Fibroblast of skin of abdomen (primary cell): Measurements from ENCODE around the gene BCL2L14. TPM values are rescaled to one million over a fixed set of nuclear protein-coding genes. Genes with fewer than 3 reads are reported as not detected.

Experiments used
- DNase-seq: peaks from one replicate; pipeline ENCODE4 v3.0.0-alpha.2; 2013
- polyA plus RNA-seq, 2 experiments: library from polyadenylated mRNA; unstranded; fragments of 120-200 nt; gene quantifications; one replicate each; pipeline ENCODE4 v1.2.1, GENCODE V29; 2013; ENCODE audit not compliant: insufficient read length in 2 of 2

BCL2L14 gene
- polyA plus RNA-seq (2013, experiment 1 of 2; ENCODE audit: insufficient read length): 0.12 TPM
- not detected for polyA plus RNA-seq (2013, experiment 2 of 2; ENCODE audit: insufficient read length)

GRCh38 chr12:12070674-12071656, at the start of gene BCL2L14:
Gene BCL2L14 (plus strand): TSS chr12:12070939. CDS start chr12:12079306, 8,367 bp downstream.
- peak; percentile 13 for DNase-seq

DNA sequence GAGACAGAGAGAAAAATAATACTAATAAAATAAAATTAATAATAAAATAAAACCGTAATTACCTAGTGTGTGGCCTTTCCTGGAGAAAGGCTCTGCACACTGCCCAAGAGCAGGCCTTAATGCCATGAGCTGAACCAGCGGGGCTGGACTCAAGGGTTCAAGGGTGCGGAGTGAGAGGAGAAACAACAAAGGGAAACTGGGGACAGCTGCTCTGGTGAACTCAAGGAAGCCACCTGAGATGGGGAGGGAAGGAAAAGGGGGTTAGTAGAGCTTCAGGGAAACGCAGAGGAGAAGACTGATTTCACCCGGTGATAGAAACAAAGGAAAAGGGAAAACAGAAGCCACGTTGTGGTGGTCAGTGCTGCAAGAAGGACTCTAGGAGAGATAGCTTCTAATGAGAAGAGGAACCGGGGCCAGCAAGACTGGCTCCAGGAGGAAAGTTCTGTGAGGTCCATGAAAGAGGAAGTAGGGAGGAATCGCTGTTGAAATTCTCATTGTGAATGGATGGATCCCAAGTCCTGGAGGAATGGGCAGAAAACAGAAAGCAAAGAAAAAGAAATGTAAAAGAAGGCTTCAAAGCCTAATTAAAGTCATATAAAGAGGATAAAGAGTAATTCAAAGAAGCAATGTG, 48.3 kb upstream of the BCL2L14 start:
- no peak for DNase-seq

DNA sequence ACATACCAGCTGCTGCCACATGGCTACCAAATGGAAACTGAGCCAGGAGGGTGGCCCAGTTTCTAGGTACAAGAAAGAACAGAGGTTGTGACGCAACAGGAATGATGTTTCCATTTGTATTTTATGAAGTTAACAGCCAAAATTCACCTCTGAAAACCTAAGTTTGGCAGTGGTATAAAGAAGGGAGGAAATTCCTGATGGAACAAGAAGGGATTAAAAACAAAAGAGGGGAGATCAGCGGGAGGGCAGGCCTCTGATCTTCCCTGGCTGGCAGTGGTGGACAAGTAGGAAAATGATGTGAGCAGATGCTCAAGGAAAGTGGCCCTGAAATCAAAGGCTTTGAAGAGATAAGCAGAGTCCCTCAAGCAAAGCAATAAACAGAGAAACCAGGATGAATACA, 47.3 kb upstream of the BCL2L14 start:
- no peak for DNase-seq

- no peak for DNase-seq
These were observed 45.6 kb upstream of the BCL2L14 start for GRCh38 chr12:12024911-12025682.

- no peak for DNase-seq
These were observed 44.8 kb upstream of the BCL2L14 start for GRCh38 chr12:12025799-12026386.

DNA sequence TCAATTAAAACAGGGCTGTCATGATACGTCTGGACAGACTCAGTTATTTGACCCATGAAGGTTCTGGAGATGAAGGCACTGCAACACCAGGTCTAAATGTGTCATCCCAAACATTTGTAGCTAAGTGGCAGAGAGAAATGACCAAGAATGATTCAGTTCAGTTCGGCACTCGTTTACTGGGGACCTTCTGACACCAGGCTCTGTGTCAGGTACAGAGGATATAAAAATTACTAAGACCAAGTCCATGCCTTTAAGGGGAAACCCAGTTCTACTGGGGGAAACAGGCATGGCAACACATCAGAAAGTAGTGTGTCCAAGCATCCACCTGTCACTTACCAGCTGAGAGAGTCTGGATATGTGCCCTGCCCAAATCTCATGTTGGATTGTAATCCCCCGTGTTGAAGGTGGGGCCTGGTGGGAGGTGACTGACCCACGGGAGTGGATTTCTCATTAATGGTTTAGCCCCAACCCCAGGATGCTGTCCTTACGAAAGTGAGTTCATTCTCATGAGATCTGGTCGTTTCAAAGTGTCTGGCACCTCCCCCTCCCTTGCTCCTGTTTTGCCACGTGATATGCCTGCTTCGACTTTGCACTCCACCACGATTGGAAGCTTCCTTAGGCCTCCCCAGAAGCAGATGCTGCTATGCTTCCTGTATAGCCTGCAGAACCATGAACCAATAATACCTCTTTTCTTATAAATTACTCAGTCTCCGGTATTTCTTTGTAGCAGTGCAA, 41.9 kb upstream of the BCL2L14 start:
- no peak for DNase-seq

GRCh38 chr12:12029653-12030052, 41.1 kb upstream of the BCL2L14 start:
- no peak for DNase-seq

GRCh38 chr12:12032260-12032791, 38.4 kb upstream of the BCL2L14 start:
- DNase-seq: no peak

GRCh38 chr12:12032851-12033797, 37.6 kb upstream of the BCL2L14 start:
- DNase-seq: peak; percentile 75

DNA sequence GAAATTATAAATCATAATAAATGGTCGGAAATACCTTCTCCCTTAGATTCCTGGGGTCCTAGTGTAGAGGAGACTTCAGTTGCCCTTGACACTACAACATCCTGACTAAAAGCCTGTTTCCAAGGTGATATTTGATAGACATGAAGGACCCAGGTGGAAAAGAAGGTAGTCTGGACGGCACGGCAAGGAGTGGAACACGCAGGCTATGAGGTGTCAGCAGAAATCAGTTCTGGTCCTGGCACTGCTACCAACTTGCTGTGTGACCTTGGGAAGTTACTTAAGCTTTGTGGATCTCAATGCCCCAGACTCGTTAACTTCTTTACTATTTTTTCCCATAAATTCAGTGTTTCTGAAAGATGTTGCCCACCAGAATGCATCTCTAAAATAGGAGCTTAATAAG, 36.9 kb upstream of the BCL2L14 start:
- DNase-seq: no peak

DNA sequence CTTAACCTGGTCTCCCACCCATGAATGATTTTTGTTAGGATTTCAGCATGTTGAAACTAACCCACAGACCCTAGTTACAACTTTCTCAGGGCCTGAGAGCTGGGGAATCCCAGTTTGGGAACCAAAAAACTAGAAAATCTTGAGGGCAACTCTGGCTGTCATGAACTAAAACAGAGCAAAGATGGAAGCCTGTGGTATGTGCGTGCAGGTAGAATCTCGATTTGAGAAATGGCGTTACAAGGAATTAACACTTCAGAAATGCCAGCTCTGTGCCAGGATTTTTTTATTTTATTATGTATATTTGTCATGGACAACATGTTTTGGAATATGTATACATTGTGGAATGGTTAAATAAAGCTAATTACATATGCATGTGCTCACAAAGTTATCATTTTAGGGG, 36.4 kb upstream of the BCL2L14 start:
- no peak for DNase-seq

- no peak for DNase-seq
These were observed 35.5 kb upstream of the BCL2L14 start for GRCh38 chr12:12035229-12035628.

DNA sequence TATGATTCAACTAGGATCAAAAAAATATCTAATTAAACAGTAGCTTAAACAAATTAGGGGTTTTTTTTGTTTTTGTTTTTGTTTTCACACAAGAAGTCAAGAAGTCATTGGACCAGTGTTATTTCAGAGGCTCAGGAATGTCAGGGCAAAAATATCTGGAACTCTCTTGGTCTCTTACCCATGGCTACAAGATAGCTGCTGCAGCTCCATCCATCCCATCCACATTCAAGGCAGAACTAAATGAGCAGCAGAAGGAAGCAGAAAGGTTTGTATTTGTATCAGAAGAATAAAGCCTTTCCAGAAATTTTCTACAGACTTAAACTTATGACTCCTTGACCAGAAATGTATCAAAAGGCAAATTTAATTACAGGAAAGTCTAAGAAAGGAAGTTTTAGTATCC, 33.8 kb upstream of the BCL2L14 start:
- DNase-seq: no peak

DNA sequence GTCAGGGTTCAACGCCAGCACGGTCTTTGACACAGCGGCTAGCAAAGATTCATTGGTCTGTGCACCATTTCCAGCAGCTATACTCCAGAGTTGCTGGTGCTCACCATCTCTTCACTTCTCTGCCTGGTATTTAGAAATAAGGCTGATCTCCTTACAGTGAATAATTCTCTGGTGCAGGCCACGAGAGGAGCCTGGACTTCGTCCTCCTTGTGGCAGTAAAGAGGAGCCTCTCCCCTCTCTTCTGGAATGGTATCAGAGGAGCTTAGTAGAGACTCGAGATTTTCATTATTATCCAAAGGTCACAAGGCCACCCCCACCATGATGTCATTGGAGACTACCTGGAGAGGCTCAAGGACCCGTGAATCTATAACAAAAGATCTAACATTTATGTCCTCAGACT, 30.8 kb upstream of the BCL2L14 start:
- DNase-seq: no peak

DNA sequence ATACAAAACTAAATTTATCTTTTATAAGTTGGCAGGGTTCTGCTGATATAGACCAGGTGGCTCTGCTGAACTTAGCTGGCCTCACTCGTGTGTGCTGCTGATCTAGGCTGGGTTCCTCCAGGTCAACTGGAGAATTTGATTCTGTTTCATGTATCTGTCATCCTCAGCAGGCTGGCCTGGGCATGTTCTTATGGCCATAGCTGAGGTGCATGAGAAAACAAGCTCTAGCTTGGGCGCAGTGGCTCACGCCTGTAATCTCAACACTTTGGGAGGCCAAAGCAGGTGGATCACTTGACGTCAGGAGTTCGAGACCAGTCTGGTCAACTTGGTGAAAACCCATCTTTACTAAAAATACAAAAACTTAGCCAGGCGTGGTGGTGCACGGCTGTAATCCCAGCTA, 24.3 kb upstream of the BCL2L14 start:
- DNase-seq: no peak

GRCh38 chr12:12047682-12048081, 23.1 kb upstream of the BCL2L14 start:
- no peak for DNase-seq

DNA sequence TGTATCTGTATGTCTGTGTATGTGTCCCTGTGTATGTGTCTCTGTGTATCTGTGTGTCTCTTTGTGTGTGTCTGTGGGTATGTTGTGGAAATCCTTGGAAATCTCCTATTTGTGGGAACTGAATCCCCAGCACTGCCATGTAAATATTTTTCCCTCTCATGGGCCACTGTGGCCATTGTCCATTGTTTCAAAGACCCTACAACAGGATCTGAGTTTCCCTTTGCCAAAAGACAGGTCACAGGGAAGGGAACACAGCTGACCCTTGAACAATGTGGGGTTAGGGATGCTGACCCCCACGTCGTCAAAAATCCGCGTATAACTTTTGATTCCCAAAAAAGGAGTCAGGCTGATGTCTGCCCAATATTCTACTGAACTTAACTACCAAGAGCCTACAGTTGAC, 22.5 kb upstream of the BCL2L14 start:
- no peak for DNase-seq

GRCh38 chr12:12048714-12049113, 22.0 kb upstream of the BCL2L14 start:
- DNase-seq: no peak

DNA sequence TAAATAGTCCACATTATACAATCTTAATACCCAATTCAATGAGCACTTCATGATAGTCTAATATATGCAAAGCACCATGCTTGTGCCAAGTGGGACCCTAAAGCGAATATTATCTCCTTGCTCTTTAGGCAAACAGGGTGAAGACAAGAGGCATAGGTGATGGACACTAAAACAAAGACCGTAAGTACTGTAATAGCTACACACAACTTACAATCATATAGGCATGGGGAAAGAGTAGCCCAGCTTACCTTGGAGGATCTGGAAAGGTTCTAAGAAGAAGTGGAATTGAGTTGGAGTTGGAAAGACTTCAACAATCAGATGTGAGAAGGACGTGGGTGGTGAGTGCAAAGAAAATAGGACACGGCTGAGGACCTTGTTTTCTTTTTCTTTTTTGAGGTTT, 19.1 kb upstream of the BCL2L14 start:
- DNase-seq: no peak

DNA sequence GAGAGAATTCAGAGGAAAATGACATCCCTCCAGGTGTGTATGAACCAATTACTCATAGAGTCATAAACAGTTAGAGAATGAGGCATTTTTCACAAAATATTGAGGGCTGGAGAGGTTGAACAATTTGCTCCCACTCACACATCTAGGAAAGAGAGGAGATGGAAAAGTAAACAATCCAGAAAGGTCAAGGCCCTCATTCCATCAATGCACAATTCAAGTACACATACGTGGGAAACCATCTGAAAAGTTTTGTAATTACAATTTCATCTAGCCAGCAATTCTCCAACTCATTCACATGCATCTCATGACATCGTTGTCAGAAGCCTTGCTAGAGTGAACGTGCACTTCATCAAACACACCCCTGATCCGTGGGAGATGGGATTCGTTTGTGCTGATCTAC, 15.7 kb upstream of the BCL2L14 start:
- DNase-seq: no peak
